Measurements from ENCODE around the gene GMPPA.

The GMPPA gene

DNA sequence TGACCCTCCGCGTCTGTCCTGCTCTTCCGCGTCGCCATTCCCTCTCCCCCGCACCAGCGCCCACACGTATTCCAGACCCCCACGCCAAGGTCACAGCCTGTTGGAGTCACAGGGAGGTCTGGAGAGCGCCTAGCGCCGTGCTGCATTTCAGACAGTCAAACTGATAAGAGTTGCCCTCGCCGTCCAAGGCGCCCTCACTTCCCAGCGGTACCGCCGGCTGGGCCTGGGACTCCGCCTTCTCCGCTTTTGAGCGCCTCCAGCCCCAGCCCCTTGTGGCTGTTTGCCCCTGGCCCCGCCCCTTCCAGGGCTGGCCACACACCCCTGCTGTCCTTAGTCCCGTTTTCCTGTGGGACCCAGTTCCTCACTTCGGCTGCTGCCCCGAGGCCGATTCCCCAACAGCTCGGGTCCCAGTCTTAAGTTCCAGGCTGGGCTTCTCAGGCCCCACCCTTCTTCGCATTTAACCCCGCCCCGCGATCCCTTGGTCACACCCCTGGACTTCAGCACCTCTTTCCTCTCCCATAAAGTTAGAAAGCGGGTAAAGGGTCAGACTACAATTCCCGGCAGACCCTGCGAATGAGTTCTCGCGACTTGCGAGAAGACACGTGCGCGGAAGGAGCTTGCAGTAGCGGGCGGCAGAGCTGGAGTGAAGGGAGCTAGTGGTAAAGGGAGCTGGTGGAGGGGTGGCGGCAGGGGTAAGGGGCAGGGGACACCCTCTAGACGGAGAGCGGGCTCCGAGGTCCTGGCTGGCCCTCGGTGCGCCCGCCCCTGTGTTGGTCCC is at the start of gene GMPPA:
Gene GMPPA (plus strand): TSS at position 612 of the 778 bp plus-strand sequence. CDS start 1,085 bp downstream, outside the sequence.
- DNase-seq (ENCODE audit: low read depth in 2 of 2) = peak; percentile 98

DNA sequence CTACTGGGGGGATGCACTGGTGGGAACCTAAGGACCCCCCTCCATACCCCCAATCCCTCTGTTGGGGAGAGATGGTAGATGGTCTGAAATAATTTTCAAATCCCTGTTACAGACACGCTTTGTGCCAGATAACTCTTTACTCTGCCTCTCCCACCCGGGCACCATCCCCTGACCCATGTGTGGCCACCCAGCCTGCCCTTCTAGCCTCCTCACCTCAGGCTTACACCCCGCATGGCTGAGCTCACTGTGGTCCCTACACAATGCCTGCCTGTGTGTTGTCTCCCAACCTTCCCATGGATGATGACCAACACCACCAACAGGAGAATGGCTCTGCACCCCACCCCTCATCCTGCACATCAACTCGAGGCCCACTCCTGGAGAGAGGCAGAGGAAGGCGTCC is 49.1 kb upstream of the GMPPA start:
- no peak for DNase-seq (ENCODE audit: low read depth in 2 of 2)

DNA sequence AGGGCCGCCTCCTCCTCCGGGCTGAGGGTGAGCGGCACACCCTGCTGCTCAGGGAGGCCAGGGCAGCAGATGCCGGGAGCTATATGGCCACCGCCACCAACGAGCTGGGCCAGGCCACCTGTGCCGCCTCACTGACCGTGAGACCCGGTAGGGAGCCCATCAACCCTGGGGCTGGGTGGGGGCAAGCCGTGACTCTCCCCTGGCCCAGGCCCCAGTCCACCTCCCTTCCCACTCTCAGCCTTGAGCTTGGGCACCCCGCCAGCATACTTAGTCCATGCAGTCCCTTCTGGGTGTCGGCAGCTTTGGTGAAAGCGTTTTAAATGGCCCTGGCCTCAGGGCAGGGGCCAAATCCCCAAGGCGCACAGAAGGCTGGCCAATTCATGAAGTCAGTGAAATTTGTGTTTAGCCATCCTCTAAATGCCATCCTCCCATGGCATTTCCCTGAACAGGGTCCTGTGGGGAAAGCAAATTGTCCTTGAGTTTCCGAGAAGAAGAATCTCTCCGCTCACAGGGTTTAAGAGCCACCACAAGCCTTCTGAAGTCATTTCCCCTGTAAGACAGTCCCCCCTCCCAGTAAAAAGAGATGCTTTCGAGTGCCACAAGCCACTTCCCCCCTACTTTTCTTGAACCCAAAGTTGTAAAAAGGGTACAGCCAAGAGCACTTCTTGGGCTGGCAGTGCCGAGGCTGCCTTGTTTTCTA is 46.9 kb upstream of the GMPPA start:
- no peak for DNase-seq (ENCODE audit: low read depth in 2 of 2)

DNA sequence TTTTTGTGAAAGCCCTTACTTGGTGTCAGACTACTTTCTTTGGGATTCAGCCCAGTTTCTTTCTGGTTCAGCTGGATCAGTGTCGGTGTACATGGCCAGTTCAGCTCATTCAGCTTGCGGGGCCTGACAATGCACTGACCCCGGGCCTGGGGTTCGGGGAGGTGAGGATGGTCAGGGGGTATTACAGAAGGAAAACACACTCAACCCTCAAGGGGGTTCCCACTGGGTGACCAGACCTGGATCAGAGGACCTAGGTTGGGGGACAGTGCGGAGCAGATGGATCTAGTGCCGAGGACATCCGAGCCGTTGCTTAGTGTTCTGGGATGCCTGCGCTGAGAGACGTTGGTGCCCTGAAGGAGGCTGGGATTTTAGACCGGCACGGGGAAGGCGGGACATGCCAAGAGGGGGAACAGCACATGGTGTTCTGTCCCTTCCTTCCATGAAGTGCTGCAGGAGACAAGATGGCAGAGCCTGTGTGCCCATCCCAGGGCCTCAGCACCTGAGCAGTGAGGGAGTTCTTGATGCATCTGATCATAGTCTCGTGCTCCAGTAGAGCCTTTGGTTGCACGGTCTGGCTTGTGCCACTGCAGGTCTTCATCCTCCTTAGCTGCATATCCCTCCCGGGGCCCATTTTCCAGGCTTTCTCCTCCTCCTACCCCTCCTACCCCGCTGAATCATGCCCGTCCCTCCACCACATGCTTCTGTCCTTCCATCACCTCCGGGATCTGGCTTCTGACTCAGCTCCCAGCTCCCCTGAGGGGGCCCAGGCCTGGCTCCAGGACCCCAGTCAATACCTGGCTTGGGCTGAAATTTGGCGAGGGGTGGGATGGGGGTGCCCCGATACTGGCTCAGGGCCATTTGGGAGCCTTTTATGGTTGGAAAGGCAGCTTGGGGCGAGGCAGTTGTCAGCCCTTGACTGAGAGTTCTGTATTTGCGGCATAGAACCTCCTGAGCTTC is 46.1 kb upstream of the GMPPA start:
- peak; percentile 98 for DNase-seq (ENCODE audit: low read depth in 2 of 2)

DNA sequence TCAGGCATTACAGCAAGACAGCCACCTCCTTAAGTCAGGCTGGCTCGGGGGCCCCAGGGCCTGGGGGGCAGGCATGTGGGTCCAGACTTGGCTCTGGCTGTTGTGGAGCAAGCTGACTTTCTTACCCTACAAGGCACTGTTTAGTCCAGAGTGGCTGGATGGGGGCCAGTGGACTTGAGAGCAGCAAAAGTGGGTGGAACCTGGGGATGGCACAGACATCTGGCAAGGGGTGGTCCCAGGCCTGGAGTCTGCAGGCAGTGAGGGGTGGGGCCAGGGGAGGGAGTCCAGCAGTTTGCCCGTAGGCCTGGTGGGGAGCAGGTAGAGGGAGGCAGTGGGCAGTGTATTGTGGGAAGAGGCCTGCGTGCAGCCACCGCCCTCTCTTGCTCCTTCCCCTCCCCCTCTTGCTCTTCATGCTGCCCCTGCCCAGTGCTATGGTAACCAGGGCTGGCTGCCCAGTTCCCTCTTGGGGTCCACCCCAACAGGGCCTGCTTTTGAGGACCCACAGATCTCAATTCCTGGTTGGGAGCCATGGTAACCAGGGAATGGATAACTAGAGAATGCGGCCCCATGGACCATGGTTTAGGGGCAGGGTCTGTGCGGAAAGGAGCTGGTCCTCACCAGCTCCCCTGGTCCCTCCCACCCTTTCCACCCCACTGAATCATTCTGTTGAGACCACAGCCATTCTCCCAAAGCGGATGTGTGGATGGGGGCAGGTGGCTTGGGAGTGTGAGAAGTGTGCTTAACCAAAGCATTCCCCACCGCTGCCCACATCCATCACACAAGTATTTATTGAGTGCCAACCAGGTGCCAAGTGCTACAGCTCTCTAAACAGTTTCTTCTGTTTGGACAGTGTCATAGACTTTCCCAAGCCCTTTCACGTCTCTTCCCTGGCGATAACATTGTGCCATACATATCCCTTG is 44.8 kb upstream of the GMPPA start:
- DNase-seq (ENCODE audit: low read depth in 2 of 2) = peak; percentile 91 to 93

DNA sequence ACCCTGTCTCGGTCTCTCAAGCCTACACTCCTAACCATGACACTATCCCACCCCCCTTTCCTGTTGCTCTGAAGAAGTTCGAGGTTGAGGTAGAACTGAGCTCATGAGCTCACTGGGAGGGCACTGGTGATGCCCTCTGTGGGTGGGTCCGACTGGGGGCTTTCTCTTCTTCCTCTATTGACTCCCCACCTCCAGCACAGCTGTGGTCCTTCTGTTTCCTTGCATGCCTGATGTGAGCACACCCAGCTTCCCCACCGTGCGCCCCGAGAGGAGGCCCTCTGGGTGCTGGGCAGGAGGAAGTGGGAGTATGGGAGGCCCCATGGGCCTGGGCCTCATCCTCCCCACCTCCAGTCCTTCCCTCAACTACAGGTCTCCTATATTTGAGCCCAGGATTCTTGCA is 43.1 kb upstream of the GMPPA start:
- no peak for DNase-seq (ENCODE audit: low read depth in 2 of 2)

DNA sequence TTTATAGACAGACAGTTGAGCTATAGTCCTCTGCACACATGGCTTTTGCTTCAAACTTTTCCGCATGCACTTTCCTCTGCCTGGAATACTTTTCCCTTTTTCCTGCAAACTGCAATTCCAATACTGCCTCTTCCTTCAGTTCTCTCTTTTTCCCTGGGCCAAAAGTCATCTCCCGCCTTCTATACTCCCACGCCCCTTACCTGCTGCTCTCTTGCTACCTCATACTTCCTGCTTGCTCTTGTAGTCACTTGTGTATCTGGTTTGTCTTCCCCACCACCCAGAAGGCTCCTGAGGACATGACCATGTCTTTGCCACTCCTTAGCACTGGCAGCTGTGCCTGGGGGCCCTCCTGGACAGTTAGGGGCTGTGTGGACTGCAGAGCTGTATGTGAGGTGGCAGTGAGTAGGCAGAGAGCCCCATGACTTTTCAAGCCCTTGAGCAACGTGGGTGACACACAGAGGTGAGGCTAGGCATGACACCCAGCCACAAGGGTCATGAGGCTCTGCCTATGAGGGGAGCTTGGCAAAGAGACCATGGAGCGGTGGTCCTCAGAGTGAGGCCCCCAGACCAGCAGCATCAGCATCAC is 40.8 kb upstream of the GMPPA start:
- DNase-seq (ENCODE audit: low read depth in 2 of 2) = no peak

DNA sequence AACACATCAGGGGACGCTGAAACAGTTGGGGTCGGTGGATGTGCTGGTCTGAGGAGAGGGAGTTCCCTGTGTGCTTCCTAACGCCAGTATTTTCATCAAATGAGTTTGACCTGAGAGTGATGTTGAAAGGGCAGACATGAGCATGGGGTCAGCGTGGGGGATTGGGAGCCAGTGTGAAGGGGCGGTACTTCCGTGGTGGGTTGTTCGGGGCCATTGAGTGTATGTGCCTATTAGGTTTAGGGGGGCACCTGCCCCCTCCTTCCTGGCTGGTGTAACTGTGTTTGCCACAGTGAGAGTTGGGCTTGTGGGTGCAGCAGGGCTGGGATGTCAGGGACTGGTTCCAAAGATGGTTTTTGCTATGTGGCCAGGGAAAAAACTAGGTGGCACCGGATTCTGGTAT is 39.7 kb upstream of the GMPPA start:
- no peak for DNase-seq (ENCODE audit: low read depth in 2 of 2)

DNA sequence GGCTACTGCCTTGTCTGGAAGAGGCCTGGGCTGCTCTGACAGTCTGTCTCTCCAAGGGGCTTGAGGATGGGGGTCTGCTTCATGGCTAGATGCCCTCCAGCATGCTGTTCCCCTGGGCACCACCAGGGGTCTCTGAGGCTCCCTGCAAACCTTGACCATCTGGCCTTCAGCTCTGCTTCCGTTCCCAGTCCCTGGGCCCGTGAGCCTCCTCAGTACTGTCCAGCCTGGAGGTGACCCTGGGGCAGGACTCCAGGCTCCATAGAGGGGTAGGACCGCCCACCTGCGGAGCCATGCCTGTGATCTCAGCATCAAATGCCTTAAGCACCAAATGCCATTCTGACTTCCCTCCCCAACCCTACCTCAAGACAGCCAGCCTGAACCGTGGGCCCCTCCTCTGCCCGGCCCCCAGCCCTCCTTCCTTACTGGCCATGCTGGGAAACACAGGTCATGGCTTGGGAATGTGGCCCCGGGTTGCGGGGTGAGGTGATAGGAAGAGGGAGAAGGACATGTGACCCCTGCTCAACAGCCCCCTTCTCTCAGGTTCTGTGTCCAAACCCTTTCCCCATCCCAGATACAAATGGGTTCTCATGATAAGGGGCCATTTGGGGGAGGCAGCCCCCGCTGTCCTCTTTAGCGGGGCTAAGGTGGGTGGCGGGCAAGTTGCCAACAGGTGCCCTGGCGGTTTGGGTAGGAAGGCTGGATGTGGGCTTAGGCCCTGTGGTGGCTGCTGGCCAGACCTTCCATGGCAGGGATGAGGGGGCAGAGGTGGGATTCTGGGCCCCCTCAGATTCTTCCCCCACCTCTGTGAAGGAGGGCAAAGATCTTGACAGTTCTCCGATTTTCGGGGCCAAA is 39.0 kb upstream of the GMPPA start:
- no peak for DNase-seq (ENCODE audit: low read depth in 2 of 2)

DNA sequence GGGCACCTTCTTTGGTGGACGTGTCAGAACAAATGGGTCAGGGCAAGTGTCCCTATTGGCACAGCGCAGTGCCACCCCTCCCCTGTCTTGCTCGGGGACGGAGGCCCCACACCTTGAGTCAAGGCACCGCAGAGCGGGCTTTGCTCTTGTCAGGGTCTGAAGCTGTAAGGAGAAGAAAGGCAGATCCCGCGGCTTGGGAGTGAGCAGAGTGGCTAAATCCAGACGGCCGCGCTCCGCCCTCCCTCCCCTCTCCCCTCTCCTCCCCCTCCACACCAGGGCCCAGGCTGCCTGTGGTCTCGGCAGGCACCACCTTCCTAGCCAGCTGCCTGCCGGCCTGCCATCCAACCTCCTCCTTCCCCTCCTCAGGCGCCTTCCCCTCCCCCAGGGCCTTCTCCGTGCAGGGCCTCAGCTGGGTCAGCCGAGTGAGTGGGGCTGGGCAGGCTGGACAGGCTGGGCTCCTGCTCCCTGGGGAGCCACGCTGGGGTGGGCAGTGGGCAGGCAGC is 38.2 kb upstream of the GMPPA start:
- peak in 1 of 2 experiments; percentile 45 for DNase-seq (ENCODE audit: low read depth in 2 of 2)

DNA sequence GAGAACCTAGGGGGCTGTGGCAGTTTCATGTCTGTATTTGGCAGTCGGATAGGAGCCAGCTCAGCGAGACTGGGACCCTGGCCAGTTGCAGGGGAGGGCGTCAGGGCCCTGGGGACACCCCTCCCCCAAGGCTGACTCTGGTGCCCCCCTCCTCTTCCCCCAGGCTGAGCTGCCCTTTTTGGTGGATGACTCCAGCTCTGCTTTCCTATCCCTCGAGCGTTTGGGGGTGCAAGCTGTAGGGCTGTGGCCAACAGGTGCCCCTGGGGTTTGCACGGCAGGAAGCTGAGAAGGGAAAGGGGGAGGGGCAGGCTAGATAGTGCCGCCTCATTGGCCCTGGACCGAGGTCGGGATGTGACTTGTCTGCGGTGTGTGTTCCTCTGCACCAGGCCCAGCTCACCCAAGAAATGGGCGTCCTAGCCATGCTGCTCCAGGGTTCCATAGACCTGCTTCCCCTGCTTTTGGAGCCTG is 37.6 kb upstream of the GMPPA start:
- no peak for DNase-seq (ENCODE audit: low read depth in 2 of 2)

DNA sequence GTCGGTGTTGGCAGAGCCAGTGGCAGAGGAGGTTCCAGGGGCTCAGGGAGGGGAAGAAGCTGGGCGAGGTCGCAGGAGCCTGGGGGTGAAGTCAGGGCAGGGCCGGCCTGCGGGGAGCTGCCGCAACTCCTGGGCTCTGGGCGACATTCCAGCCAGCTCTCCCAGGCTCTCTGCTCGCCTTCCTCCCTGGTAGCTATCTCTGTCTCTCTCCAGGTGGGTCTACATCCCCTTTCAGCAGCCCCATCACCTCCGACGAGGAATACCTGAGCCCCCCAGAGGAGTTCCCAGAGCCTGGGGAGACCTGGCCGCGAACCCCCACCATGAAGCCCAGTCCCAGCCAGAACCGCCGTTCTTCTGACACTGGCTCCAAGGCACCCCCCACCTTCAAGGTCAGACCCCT is 37.0 kb upstream of the GMPPA start:
- DNase-seq (ENCODE audit: low read depth in 2 of 2) = no peak

DNA sequence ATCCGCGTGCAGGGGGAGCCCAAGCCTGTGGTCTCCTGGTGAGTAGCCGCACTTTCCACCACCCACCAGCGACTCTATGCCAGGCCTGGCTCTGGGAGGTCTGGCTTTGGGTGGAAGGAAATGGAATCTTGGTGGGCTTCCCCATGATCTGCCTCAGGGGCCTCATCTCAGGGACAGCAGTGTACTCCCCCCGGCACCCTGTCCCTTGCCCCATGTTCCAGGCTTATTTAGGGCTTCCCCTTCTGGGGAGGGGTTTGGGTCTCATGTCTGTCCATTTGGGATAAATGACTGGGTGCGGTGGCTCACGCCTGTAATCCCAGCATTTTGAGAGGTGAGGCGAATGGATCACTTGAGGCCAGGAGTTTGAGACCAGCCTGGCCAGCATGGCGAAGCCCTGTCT is 36.3 kb upstream of the GMPPA start:
- no peak for DNase-seq (ENCODE audit: low read depth in 2 of 2)

DNA sequence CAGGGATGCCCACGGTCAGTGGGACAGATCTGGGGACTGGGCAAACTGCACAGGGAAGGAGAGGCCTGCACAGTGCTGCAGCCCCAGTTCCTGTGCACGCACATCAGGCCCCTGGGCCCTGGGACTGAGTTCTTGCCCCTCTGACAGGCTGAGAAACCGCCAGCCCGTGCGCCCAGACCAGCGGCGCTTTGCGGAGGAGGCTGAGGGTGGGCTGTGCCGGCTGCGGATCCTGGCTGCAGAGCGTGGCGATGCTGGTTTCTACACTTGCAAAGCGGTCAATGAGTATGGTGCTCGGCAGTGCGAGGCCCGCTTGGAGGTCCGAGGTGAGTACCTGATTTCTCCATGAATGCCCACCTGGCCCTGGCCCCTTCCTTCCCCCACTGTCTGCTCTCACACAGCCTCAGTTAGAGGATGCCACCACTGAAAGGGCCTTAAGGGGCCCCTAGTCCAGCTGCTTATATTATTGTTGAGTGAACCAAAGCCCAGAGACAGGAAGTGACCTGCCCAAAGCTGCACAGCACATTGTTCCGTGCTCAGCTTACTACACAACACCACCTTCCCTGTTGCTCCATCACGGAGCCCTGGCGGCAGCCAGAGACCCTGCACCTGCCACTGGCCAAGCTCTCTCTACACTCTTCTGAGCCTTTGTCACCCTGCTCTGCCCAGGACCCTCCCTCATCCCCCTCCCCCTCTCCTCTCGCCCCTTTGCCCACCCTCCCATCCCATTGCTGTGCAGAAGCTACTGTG is 34.2 kb upstream of the GMPPA start:
- no peak for DNase-seq (ENCODE audit: low read depth in 2 of 2)

DNA sequence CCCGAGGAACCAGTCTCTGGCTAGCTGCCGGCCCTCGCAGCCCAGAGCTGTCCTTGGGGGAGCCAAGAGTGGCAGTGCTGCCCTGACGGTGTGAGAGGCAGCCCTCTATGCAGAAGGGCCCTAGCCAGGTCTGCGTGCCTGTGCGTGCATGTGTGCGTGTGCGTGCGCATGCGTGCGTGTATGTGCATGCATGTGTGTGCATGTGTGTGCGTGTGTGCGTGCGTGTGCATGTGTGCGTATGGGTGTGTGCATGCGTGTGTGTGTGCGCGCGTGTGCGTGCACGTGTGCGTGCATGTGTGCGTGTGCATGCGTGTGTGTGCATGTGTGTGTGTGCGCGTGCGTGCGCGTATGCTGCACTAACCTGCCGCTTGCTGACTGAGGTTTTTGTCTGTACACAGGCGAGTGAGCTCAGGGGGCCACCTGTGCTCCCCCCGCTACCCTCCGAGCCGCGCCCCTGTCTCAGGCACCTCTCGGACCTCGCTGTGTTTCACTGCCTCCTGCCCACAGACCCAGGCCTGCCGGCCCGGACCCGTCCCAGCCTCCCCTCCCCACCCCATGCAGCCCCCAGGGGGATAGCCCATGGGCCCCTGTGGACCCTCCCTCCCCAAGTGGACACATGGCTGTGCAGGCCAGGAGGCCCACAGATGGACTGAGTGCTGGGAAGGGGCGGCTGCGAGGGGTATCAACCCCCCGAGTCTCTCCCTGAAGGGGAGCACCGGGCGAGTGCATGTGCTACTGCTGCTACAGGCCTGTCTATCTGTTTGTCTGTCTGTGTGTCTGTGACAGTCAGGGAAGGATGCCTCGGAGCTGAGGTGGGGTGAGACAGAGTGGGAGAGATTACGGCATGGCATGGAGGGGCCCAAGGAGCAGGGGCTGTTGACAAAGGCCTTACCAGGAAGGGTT is 32.8 kb upstream of the GMPPA start:
- DNase-seq (ENCODE audit: low read depth in 2 of 2) = no peak

DNA sequence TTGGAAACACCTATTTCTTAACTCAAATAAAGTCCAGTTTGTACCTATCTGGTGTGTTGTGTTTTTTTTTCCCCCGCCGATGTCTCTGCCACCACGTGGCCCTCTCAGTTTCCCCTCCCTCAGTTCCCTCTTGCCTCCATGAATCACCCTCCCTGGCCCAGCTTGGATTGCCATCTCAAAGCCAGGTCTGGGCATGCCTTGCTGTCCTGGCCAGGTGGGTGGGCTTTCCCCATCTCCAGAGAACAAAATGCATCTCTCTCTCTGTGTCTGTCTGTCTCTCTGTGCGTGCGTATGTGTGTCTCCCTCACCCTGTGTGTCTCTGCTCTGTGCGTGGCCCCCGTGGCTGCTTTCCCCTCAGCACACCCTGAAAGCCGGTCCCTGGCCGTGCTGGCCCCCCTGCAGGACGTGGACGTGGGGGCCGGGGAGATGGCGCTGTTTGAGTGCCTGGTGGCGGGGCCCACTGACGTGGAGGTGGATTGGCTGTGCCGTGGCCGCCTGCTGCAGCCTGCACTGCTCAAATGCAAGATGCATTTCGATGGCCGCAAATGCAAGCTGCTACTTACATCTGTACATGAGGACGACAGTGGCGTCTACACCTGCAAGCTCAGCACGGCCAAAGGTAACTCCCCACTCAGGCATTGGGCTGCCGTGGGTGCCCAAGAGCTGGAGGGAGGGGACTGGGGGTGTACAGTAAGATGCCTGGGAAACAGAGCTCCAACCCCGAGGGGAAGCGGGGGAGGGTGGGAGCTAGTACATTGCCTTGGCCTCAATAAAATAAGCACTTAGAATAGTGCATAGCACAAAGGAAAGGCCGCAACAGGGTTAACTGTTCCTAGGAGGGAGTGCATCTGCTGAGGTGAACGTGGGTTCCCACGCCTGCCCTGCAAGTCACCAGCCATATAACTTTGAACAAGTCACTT is 31.6 kb upstream of the GMPPA start:
- DNase-seq (ENCODE audit: low read depth in 2 of 2) = no peak

DNA sequence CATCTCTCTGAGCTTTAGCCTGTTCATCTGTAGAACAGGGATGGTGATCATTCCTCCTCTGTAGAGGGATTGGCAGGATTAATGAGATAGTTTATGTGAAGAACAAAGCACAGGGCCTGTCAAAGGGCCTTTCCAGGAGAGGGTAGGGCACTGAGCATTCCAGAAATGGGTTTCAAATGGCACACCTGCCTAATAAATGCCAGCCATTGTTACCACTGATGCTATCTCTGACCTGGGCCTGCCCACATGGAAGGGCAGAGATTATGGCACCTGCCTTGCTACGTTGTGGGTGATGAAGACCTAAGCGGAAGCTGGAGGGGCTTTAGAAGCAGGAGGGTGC is 31.0 kb upstream of the GMPPA start:
- no peak for DNase-seq (ENCODE audit: low read depth in 2 of 2)
